HG03175 (cell line): ENCODE measurements around the gene CST3.
"Not testable (repeated sequence)": the region's sequence is repeated elsewhere in the genome, so short reads cannot be mapped to it uniquely, and the experiment has no call there.

ENCODE experiments used
- ATAC-seq: cut with Tn5 transposase; IDR thresholded peaks from one replicate; pipeline ENCODE4 v1.9.1; 2021; ENCODE audit warnings: mild to moderate bottlenecking, moderate library complexity; ENCODE audit not compliant: unreplicated experiment

The CST3 gene

GRCh38 chr20:23644164-23644563, 6.4 kb upstream of the CST3 start:
- no peak for ATAC-seq

- no peak for ATAC-seq
Observed at GRCh38 chr20:23643659-23644058, 5.9 kb upstream of the CST3 start.

GRCh38 chr20:23641936-23642751, 4.4 kb upstream of the CST3 start:
- no peak for ATAC-seq

- ATAC-seq = no peak
Observed at GRCh38 chr20:23640671-23641667, 3.2 kb upstream of the CST3 start.

GRCh38 chr20:23640018-23640601, 2.4 kb upstream of the CST3 start:
- no peak for ATAC-seq

GRCh38 chr20:23639490-23639958, 1.8 kb upstream of the CST3 start:
- no peak for ATAC-seq

GRCh38 chr20:23638309-23638708, 554 bp upstream of the CST3 start:
- no peak for ATAC-seq

GRCh38 chr20:23636908-23637281, 860 bp downstream of the CST3 start:
- ATAC-seq = no peak

GRCh38 chr20:23636182-23636907, 1.4 kb downstream of the CST3 start:
- no peak for ATAC-seq

- not testable (repeated sequence) for ATAC-seq
Observed at GRCh38 chr20:23635768-23636090, 2.0 kb downstream of the CST3 start.

- ATAC-seq = no peak
Observed at GRCh38 chr20:23634985-23635767, 2.6 kb downstream of the CST3 start.

GRCh38 chr20:23634044-23634801, 3.5 kb downstream of the CST3 start:
- no peak for ATAC-seq

- ATAC-seq = no peak
Observed at GRCh38 chr20:23632711-23633573, 4.8 kb downstream of the CST3 start.

GRCh38 chr20:23631981-23632710, 5.6 kb downstream of the CST3 start:
- ATAC-seq = no peak

- ATAC-seq = no peak
Observed at GRCh38 chr20:23631226-23631822, 6.4 kb downstream of the CST3 start.

- no peak for ATAC-seq
Observed at GRCh38 chr20:23630392-23630849, 7.3 kb downstream of the CST3 start.
